ENCODE data around the gene IL1RL1.

GRCh38 chr2:102278720-102279390, 32.5 kb upstream of the IL1RL1 start:
- no peak for TF ChIP-seq POLR2AphosphoS5 (IDR thresholded peaks at IDR 0.05; ENCODE audit: low read depth, low read length)
- no peak for TF ChIP-seq POLR2A (IDR thresholded peaks at IDR 0.05; ENCODE audit: low read depth, low read length)
